ENCODE measurements around the gene GPATCH4. TPM values are rescaled to one million over a fixed set of nuclear protein-coding genes. Genes with fewer than 3 reads are reported as not detected.
"Not testable (repeated sequence)": the region's sequence is repeated elsewhere in the genome, so short reads cannot be mapped to it uniquely, and the experiment has no call there.

GPATCH4 gene
- total RNA-seq, 2 experiments from 2014 or later, result 19.0 to 20.6 TPM

DNA sequence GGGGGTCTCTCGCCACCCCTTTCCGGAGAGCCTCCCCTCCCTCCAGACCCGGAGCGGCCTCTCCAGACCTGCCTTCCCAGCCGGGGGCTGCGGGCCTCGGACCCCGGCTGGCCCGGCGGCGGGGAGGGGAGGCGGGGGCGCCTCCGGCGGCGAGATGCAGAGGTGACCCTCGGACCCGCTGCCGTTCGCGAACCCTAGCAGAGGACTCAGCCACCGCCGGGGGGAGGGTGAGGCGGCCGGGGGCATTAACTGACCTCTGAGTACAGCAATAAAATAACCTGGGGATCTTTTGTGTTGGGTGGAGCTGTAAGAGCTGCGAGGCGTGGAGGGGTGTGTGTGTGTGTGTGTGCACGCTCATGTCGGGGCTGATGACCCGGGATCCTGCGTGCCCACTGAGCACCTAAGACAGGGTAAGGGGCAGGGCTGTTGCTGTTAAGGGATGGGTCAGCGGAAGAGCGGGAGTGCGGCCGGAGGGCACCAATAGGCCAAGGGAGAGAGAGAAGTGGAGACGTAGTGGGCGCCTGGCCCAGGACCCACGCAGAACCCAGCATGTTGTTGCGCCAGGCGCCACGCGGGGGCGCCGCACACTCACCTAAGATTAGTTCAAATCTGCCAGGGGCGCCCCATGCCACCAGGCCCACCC, 24.3 kb upstream of the GPATCH4 start:
- Mint-ChIP-seq H3K9me3 (no peaks in the 10 kb centered on the region), H3K36me3 (ENCODE audit: low read depth) (no peaks in the 10 kb centered on the region), H3K27me3 (peaks cover 64% of the 10 kb centered on the region), H3K4me3 (peak overlapping the region; percentile 35), H3K4me1 (peaks cover 12% of the 10 kb centered on the region), H3K27ac (no peak overlapping the region)
- CTCF ChIA-PET, result interaction anchor here (1.0 to 13.8 kb wide), 15 partner anchors 9 to 267 kb away, joined by 3 to 275 read pairs (median 11); partner anchors contain the start of genes BCAN, NAXE and NES
- POLR2A ChIA-PET, result interaction anchor here (1.0 kb wide), 1 partner anchor 20 kb away, joined by 3 read pairs; no protein-coding TSS in a partner anchor
- DNase-seq, result peak; percentile 62

DNA sequence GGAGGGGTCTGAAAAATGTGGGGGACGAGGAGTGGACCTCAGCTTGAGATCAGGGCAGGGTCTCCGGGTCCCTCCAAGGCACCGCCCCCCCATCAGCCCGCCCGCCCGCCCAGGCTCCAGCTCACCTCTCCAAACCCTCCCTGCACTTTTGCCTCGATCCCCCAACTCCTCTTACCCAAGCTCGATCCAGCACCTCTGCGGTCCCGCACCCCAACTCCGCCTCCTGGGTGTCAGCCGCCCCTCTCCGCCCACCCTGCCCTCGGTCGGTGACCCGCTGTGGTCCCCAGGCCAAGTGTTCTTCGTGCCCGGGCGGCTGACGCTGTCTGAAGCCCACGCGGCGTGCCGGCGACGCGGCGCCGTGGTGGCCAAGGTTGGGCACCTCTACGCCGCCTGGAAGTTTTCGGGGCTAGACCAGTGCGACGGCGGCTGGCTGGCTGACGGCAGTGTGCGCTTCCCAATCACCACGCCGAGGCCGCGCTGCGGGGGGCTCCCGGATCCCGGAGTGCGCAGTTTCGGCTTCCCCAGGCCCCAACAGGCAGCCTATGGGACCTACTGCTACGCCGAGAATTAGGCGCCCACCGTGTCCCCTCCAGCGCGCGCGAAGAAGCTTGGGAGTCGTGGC, 23.6 kb upstream of the GPATCH4 start:
- H3K4me1 Mint-ChIP-seq, result peaks cover 14% of the 10 kb centered on the region
- H3K9me3 Mint-ChIP-seq, result no peaks in the 10 kb centered on the region
- H3K27me3 Mint-ChIP-seq, result peaks cover 66% of the 10 kb centered on the region
- ChIA-PET POLR2A (interaction anchor here (1.0 to 1.2 kb wide), 2 partner anchors 21 to 36 kb away, joined by 3 read pairs; no protein-coding TSS in a partner anchor), CTCF (interaction anchor here (0.6 to 13.8 kb wide), 26 partner anchors 9 to 345 kb away, joined by 3 to 275 read pairs (median 6); partner anchors contain the start of genes BCAN, ISG20L2, METTL25B and NAXE)
- H3K27ac Mint-ChIP-seq, result no peak overlapping the region
- no peaks in the 10 kb centered on the region for H3K36me3 Mint-ChIP-seq (ENCODE audit: low read depth)
- no peak for DNase-seq
- no peak overlapping the region for H3K4me3 Mint-ChIP-seq

DNA sequence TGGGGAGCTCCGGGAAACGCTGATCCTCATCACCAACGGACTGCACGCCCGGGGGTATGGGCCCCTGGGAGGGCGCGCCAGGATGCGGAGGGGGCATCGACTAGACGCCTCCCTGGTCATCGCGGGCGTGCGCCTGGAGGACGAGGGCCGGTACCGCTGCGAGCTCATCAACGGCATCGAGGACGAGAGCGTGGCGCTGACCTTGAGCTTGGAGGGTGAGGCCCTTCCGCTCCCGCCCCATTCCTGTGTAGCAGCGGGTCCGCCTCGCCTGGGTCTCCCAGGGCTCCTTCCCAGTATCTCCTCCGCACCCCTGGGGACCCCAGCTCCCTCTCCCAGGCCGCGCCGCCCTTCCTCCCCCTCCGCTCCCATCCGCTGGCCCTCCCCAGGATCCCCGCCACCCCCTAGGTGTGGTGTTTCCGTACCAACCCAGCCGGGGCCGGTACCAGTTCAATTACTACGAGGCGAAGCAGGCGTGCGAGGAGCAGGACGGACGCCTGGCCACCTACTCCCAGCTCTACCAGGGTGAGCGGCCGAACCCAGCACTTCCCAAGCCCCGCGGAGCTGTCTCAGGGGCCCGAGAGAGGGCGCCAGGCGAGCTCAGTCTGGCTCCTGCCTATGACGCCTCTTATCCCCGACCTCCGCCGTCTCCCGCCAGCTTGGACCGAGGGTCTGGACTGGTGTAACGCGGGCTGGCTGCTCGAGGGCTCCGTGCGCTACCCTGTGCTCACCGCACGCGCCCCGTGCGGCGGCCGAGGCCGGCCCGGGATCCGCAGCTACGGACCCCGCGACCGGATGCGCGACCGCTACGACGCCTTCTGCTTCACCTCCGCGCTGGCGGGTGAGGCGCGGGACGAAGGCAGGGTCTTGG, 22.9 kb upstream of the GPATCH4 start:
- no peak overlapping the region for H3K27ac Mint-ChIP-seq
- peaks cover 14% of the 10 kb centered on the region for H3K4me1 Mint-ChIP-seq
- peaks cover 68% of the 10 kb centered on the region for H3K27me3 Mint-ChIP-seq
- no peaks in the 10 kb centered on the region for H3K9me3 Mint-ChIP-seq
- CTCF ChIA-PET, result interaction anchor here (0.6 to 13.8 kb wide), 30 partner anchors 10 to 345 kb away, joined by 3 to 275 read pairs (median 4); partner anchors contain the start of genes BCAN, ISG20L2, METTL25B and NAXE
- no peak overlapping the region for H3K4me3 Mint-ChIP-seq
- DNase-seq, result peak; percentile 42
- H3K36me3 Mint-ChIP-seq (ENCODE audit: low read depth), result no peaks in the 10 kb centered on the region
- POLR2A ChIA-PET, result interaction anchor here (1.0 to 1.2 kb wide), 2 partner anchors 22 to 37 kb away, joined by 3 read pairs; no protein-coding TSS in a partner anchor

DNA sequence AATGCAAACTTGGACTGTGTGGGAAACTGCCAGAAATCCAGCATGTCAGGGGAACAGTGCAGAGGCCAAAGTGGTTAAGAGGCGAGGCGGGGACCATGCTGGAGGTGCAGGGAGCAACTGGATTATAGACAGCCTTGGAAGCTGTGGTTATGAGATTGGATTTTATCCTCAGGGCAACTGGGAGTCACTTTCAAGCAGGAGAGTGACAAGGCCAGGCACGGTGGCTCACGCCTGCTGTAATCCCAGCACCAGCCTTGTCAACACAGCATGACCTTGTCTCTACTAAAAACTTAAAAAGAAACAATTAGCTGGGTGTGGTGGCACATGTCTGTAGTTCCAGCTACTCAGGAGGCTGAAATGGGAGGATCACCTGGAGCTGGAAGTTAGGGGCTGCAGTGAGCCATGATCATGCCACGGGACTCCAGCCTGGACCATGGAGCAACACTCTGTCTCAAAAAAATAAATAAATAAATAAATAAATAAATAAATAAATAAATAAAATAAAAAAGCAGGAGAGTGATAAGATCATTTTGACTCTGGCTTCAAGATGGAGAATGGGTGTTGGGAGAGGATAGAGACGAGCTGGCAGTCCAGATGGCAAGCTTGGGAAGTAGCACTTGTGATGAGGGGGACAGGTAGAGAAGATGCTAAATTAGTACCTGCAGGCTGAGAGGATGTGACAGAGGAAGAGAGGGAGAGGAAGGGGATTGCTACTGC, 21.5 kb upstream of the GPATCH4 start:
- Mint-ChIP-seq H3K27ac (no peak overlapping the region), H3K4me3 (no peak overlapping the region), H3K9me3 (no peaks in the 10 kb centered on the region), H3K27me3 (peaks cover 69% of the 10 kb centered on the region), H3K4me1 (peaks cover 14% of the 10 kb centered on the region), H3K36me3 (ENCODE audit: low read depth) (no peaks in the 10 kb centered on the region)
- ChIA-PET CTCF (interaction anchor here (1.2 to 13.8 kb wide), 6 partner anchors 9 to 269 kb away, joined by 3 to 275 read pairs (median 38); partner anchors contain the start of genes BCAN and NES), POLR2A (interaction anchor here (0.7 kb wide), 1 partner anchor 29 kb away, joined by 3 read pairs; no protein-coding TSS in a partner anchor)
- DNase-seq, result no peak

DNA sequence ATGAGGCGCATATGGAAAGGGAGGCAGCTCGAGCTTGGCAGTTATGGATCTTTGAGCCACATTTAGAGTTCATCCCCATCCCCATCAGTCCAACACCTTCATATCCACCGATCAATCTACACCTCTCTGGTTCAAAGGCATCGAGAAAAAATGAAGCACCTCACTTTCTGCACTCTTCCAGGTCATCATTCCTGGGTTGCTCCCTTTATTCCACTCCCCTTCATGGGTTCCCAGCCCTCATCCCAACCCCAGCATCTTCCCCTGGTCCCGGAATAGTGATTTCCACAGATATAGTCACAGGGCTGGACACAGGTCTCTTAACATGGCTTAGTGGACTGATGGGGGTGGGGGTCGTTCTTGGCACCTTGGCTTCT, 18.3 kb upstream of the GPATCH4 start:
- H3K27ac Mint-ChIP-seq, result no peak overlapping the region
- H3K4me3 Mint-ChIP-seq, result no peak overlapping the region
- H3K9me3 Mint-ChIP-seq, result no peaks in the 10 kb centered on the region
- H3K27me3 Mint-ChIP-seq, result peaks cover 72% of the 10 kb centered on the region
- CTCF ChIA-PET, result interaction anchor here (0.6 to 13.8 kb wide), 6 partner anchors 15 to 240 kb away, joined by 3 to 275 read pairs (median 3); no protein-coding TSS in a partner anchor
- peaks cover 4% of the 10 kb centered on the region for H3K4me1 Mint-ChIP-seq
- POLR2A ChIA-PET, result no interaction called here
- no peaks in the 10 kb centered on the region for H3K36me3 Mint-ChIP-seq (ENCODE audit: low read depth)
- no peak for DNase-seq

DNA sequence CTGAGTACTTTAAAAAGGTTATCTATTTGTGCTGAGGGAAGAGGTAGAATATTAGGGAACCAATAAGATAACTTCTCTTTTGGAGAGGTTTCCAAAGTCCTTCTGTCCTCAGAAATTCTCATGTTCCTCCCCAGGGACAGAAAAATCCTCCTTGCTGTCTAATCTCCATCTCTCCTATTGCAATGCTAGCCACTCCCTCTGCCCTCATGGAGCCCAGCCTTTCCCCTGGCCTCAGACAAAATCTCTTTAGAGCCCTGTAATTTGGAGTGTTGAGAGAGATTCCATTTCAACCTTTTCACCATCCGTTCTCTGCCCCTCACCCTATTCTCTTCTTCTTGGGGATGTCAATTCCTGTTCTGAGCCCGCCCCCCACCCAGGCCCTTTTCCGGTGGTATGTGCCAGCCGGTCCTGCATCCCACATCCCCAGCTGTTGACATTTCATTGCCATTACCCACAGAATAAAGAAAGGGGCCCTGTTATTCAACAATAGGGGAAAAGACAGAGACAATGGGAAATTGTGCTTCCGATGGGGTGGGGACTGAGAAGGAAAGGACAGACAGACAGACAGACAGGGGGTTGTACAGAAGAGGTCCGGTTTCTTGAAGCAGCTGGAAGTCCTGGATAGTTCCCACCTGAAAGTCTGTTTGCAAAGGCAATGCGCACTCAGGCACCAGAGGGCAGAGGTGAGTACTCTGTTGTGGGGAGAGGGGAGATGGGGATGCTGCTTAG, 17.7 kb upstream of the GPATCH4 start, which contains the start of gene HAPLN2:
TSS of gene HAPLN2 (plus strand) at position 563 of the 729 bp plus-strand sequence. CDS start 4,076 bp downstream, outside the sequence.
- H3K27me3 Mint-ChIP-seq, result peaks cover 73% of the 10 kb centered on the region
- peak; percentile 30 for DNase-seq
- ChIA-PET POLR2A (no interaction called here), CTCF (interaction anchor here (0.7 to 13.8 kb wide), 4 partner anchors 9 to 53 kb away, joined by 3 to 275 read pairs (median 5); no protein-coding TSS in a partner anchor)
- H3K36me3 Mint-ChIP-seq (ENCODE audit: low read depth), result no peaks in the 10 kb centered on the region
- peaks cover 2% of the 10 kb centered on the region for H3K4me1 Mint-ChIP-seq
- H3K9me3 Mint-ChIP-seq, result no peaks in the 10 kb centered on the region
- no peak within 1 kb of the TSS for H3K4me3 Mint-ChIP-seq
- H3K27ac Mint-ChIP-seq, result no peak within 1 kb of the TSS

DNA sequence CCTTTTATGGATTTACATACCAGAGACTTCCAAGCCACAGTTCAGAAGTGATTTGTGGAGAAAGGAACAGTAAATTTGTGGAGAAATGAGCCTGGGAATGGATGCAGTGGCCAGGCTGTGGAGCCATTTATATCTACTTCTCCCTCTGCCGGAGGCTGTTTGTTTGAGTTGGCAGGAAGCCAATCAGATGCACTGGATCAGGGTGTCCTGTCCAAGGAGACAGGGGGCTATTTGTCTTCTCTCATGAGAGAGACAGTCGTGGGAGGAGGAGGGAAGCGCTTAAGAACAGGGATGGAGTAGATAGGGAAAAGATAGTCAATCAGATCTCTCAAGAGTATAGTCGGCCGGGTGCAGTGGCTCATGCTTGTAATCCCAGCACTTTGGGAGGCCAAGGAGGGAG, 15.2 kb upstream of the GPATCH4 start:
- Mint-ChIP-seq H3K27ac (no peak overlapping the region), H3K4me3 (no peak overlapping the region), H3K9me3 (no peaks in the 10 kb centered on the region), H3K27me3 (peaks cover 66% of the 10 kb centered on the region), H3K36me3 (ENCODE audit: low read depth) (no peaks in the 10 kb centered on the region), H3K4me1 (peaks cover 2% of the 10 kb centered on the region)
- DNase-seq, result no peak
- ChIA-PET POLR2A (no interaction called here), CTCF (interaction anchor here (1.2 to 1.7 kb wide), 2 partner anchors 11 to 27 kb away, joined by 3 to 13 read pairs; no protein-coding TSS in a partner anchor)

DNA sequence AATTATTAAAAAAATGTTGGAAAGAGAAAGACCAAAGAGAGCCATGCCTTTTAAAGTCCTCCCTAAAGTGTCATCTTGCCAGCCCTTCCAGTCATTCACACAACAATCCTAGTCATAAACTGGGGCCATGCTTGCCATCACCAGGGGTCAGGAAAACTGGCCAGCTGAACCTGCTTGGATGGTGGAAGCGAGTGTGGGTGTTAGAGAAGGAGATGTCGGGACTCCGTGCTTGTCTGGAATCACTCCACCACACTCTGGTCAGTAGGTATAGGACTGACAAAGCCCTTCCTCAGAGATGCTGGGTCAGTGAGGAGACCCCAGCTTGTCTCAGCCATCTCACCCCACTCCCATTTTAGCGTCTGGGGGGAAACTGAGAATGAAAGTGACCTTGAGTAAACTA, 14.7 kb upstream of the GPATCH4 start:
- CTCF ChIA-PET, result interaction anchor here (0.8 to 5.6 kb wide), 2 partner anchors 10 to 62 kb away, joined by 4 to 47 read pairs; no protein-coding TSS in a partner anchor
- peaks cover 62% of the 10 kb centered on the region for H3K27me3 Mint-ChIP-seq
- H3K27ac Mint-ChIP-seq, result no peak overlapping the region
- no peaks in the 10 kb centered on the region for H3K36me3 Mint-ChIP-seq (ENCODE audit: low read depth)
- H3K9me3 Mint-ChIP-seq, result no peaks in the 10 kb centered on the region
- H3K4me1 Mint-ChIP-seq, result peaks cover 2% of the 10 kb centered on the region
- POLR2A ChIA-PET, result no interaction called here
- no peak for DNase-seq
- H3K4me3 Mint-ChIP-seq, result no peak overlapping the region

DNA sequence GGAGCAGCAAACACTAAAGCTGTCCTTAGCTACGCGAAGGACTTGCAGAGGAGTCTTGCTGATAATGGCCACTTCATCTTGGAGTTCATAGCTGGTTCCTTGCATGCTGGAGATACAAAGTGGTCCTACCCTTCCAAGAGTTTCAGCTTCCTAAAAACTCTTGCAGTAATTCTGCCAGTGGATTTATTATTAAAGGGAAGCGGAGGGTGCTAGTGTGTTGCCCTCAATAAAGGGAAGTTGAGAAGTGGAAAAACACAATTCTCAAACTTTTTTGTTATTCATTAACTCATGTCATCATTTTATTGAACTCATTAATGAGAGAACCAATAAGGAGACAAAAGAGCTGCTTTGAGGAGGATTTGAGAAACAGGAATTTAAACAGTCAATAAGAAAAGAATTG, 11.4 kb upstream of the GPATCH4 start:
- no peaks in the 10 kb centered on the region for H3K9me3 Mint-ChIP-seq
- CTCF ChIA-PET, result interaction anchor here (0.6 to 5.6 kb wide), 8 partner anchors 8 to 286 kb away, joined by 3 to 47 read pairs (median 5); no protein-coding TSS in a partner anchor
- no peak overlapping the region for H3K4me3 Mint-ChIP-seq
- H3K27me3 Mint-ChIP-seq, result peaks cover 38% of the 10 kb centered on the region
- H3K4me1 Mint-ChIP-seq, result peaks cover 5% of the 10 kb centered on the region
- POLR2A ChIA-PET, result interaction anchor here (0.7 to 1.2 kb wide), 4 partner anchors 9 to 298 kb away, joined by 3 to 4 read pairs (median 4); partner anchors contain the start of gene NAXE
- no peak overlapping the region for H3K27ac Mint-ChIP-seq
- H3K36me3 Mint-ChIP-seq (ENCODE audit: low read depth), result no peaks in the 10 kb centered on the region
- no peak for DNase-seq

DNA sequence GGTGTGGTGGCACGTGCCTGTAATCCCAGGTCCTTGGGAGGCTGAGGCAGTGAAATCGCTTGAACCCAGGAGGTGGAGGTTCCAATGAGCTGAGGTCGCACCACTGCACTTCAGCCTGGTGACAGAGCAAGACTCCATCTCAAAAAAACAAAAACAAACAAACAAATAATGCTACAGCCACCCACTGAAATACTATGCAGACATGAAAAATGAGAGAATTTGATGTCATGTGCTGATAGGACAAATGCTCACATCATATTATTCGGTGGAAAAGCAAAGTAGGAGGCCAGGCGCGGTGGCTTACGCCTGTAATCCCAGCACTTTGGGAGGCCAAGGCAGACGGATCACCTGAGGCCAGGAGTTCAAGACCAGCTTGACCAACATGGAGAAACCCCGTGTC, 8.8 kb upstream of the GPATCH4 start:
- DNase-seq; H3K4me1 Mint-ChIP-seq; H3K9me3 Mint-ChIP-seq; H3K27ac Mint-ChIP-seq; H3K36me3 Mint-ChIP-seq (ENCODE audit: low read depth); H3K4me3 Mint-ChIP-seq; POLR2A ChIA-PET: not testable (repeated sequence)
- CTCF ChIA-PET, result interaction anchor here (0.6 to 1.2 kb wide), 4 partner anchors 10 to 224 kb away, joined by 3 to 8 read pairs (median 4); no protein-coding TSS in a partner anchor
- H3K27me3 Mint-ChIP-seq, result peaks cover 24% of the 10 kb centered on the region

DNA sequence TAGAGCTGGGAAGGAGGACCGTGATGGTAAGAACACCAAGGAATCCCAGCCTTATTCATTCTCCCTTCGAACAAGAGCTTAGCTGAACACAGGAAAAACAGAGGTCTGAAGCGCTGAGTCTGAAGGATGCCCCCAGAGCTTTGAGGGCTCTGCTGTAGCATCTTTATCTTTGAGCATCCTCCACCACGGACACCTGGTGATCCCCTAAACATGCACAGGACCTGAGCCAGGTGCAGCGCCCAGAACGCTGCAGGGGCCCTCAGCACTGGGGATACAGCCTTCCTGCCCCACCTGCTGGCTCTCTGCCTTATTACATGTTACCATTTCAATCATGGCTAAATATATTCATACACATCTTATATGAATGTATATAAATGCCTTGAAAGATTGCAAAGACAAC, 7.7 kb upstream of the GPATCH4 start:
- Mint-ChIP-seq H3K27me3 (peaks cover 16% of the 10 kb centered on the region), H3K4me3 (no peak overlapping the region), H3K9me3 (no peaks in the 10 kb centered on the region)

More for the DNA sequence above, 7.7 kb upstream of the GPATCH4 start:
- no peak overlapping the region for H3K27ac Mint-ChIP-seq
- CTCF ChIA-PET, result interaction anchor here (0.7 to 2.1 kb wide), 22 partner anchors 8 to 223 kb away, joined by 3 to 18 read pairs (median 4); partner anchors contain the start of genes GPATCH4 and NAXE
- no peaks in the 10 kb centered on the region for H3K36me3 Mint-ChIP-seq (ENCODE audit: low read depth)
- H3K4me1 Mint-ChIP-seq, result peaks cover 5% of the 10 kb centered on the region
- POLR2A ChIA-PET, result interaction anchor here (1.1 to 1.4 kb wide), 2 partner anchors 9 to 15 kb away, joined by 3 to 6 read pairs; no protein-coding TSS in a partner anchor
- DNase-seq, result peak; percentile 63

Data from activated CD4-positive, alpha-beta memory T cell treated with anti-CD3 and anti-CD28 coated beads, Interleukin-2, amount 10 ng/mL, durations not matched to agents 7 days and 5 days (primary cell).